Measurements from ENCODE around the gene GRIP1.

DNA sequence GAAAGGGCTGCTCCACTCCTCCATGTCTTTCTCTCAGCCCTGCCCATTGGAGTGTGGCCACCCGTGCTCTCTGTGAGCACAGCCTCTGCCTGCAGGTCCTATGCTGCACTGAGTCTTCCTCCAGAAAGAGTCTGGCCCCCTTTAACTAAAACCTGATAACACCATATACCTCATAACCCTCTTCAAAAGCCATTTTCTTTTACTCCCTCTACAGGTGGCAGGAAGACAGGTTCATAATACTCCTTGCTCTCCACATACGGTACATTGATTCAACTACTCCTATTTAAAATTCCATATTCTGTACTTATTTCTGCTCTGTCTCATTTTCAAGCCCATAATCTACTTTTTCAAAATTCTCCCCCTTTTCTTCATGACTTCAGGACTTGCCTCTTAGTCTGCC lies 232.6 kb downstream of the GRIP1 start:
- TF ChIP-seq POLR2AphosphoS5 (IDR thresholded peaks at IDR 0.05; ENCODE audit: low read depth, low read length): no peak
- no peak for TF ChIP-seq SPI1 (IDR thresholded peaks at IDR 0.05; ENCODE audit: low read depth, low read length)
- no peak for TF ChIP-seq POLR2A (IDR thresholded peaks at IDR 0.05; ENCODE audit: low read depth, low read length)
- no peak for TF ChIP-seq TAF1 (IDR thresholded peaks at IDR 0.05; ENCODE audit: low read depth, low read length)

All from GM12891 (cell line).